ENCODE data around the gene PRMT9.

The PRMT9 gene

DNA sequence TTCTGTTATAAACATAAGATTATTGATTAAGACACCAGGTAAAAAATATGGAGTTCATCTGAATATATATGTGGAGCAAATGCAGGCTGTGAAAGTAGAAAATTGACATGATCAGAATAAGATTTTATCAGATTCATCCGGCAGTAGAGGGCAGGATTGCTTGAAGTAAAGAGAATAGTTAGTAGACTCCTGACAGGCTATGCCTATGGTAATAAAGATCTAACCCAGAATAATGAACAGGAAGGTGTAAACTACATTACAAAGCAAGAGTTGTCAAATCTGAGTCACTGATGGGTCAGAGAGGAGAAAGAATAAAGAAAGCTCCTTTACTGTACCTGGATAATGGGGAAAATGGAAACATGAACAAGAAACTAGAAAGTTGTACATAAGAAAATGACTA, 87.6 kb downstream of the PRMT9 start:
- H3K27me3 ChIP-seq = no peaks in the 10 kb centered on the region
- no peaks in the 10 kb centered on the region for H3K36me3 ChIP-seq
- peaks cover 0 to 11% (median 5%) of the 10 kb centered on the region in 4 donors for H3K4me1 ChIP-seq
- no peaks in the 10 kb centered on the region for H3K9me3 ChIP-seq
- DNase-seq = no peak
- no peak overlapping the region for H3K4me3 ChIP-seq
- H3K27ac ChIP-seq = no peak overlapping the region
- TF ChIP-seq, protein P1, sequence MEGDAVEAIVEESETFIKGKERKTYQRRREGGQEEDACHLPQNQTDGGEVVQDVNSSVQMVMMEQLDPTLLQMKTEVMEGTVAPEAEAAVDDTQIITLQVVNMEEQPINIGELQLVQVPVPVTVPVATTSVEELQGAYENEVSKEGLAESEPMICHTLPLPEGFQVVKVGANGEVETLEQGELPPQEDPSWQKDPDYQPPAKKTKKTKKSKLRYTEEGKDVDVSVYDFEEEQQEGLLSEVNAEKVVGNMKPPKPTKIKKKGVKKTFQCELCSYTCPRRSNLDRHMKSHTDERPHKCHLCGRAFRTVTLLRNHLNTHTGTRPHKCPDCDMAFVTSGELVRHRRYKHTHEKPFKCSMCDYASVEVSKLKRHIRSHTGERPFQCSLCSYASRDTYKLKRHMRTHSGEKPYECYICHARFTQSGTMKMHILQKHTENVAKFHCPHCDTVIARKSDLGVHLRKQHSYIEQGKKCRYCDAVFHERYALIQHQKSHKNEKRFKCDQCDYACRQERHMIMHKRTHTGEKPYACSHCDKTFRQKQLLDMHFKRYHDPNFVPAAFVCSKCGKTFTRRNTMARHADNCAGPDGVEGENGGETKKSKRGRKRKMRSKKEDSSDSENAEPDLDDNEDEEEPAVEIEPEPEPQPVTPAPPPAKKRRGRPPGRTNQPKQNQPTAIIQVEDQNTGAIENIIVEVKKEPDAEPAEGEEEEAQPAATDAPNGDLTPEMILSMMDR (IDR thresholded peaks at IDR 0.05) = no peak
- intact Hi-C loops (cut with DNase I; ENCODE audit: low total_unique reads) = no loop called here

DNA sequence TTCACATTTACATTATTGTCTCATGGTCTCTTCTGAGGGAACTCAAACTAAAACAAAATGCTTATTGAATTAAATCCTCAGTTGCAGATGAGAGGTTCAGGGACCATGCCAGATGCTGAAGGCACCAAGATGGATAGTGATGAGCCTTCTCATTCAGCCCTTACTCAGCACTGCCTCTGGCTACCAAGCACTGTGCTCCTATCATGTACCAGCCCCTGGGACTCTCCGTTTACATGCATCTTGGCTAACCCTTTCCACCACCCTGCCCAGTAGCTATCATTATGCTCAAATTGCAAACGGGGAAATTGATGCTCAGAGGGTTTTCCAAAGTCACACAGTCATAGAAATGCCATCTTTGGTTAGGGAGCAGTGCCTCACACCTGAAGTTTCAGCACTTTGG, 89.4 kb downstream of the PRMT9 start:
- Histone ChIP-seq H3K27me3 (no peaks in the 10 kb centered on the region), H3K4me1 (peaks cover 0 to 23% (median 8%) of the 10 kb centered on the region in 4 donors), H3K27ac (no peak overlapping the region), H3K36me3 (no peaks in the 10 kb centered on the region), H3K4me3 (no peak overlapping the region), H3K9me3 (no peaks in the 10 kb centered on the region)
- TF ChIP-seq, protein P1 (IDR thresholded peaks at IDR 0.05) = no peak
- intact Hi-C loops (cut with DNase I; ENCODE audit: low total_unique reads) = loop anchor here (5.0 kb wide), 2 partner anchors 437 to 577 kb away; no protein-coding TSS in a partner anchor
- no peak for DNase-seq

DNA sequence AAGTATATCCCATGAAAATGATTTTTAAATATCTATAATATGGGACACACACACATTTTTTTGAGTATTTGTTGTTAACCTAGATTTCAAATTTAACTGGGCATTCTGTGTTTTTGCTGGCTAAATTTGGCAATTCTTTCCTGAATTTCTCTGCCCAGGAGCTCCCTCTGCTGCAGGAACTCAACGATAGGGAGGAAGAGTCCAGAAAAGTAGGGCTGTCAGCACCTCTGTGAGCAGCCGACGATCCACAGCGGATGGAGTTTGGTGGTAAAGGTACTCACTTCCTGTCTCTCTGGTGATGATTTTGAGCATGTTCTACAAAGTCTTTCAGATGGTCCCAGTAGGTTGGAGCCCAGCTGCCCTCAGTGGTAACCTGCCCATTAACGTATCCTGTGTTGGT, 89.9 kb downstream of the PRMT9 start:
- no peak overlapping the region for H3K4me3 ChIP-seq
- H3K4me1 ChIP-seq = peaks cover 0 to 28% (median 10%) of the 10 kb centered on the region in 4 donors
- H3K27ac ChIP-seq = no peak overlapping the region
- no peaks in the 10 kb centered on the region for H3K36me3 ChIP-seq
- DNase-seq = no peak
- TF ChIP-seq, protein P1 (IDR thresholded peaks at IDR 0.05) = no peak
- H3K9me3 ChIP-seq = no peaks in the 10 kb centered on the region
- no peaks in the 10 kb centered on the region for H3K27me3 ChIP-seq
- intact Hi-C loops (cut with DNase I; ENCODE audit: low total_unique reads) = loop anchor here (5.0 kb wide), 2 partner anchors 437 to 577 kb away; no protein-coding TSS in a partner anchor

DNA sequence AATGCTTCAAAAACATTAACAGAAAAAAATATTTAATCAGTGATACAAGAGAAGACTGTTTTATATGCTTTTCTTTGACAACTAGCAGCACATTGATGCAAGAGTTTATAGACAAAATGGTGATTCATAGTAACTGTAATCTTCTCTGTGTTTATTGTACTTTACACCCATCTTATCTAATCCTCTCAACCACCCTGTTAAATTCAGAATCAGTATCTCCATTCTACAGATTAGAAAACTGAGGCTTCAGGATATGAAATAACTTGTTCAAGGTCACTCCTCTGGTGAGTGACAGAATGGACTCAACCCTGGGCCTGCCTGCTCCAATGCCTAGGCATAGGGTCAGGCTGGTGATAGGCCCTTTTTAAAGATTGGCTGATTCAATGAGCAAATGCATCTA, 92.9 kb downstream of the PRMT9 start:
- TF ChIP-seq, protein P1 (IDR thresholded peaks at IDR 0.05) = no peak
- DNase-seq = no peak
- Histone ChIP-seq H3K9me3 (no peaks in the 10 kb centered on the region), H3K4me1 (peaks cover 0 to 37% (median 7%) of the 10 kb centered on the region in 4 donors), H3K4me3 (no peak overlapping the region), H3K36me3 (no peaks in the 10 kb centered on the region), H3K27ac (no peak overlapping the region), H3K27me3 (no peaks in the 10 kb centered on the region)
- intact Hi-C loops (cut with DNase I; ENCODE audit: low total_unique reads) = loop anchor here (5.0 kb wide), 2 partner anchors 434 to 574 kb away; no protein-coding TSS in a partner anchor

DNA sequence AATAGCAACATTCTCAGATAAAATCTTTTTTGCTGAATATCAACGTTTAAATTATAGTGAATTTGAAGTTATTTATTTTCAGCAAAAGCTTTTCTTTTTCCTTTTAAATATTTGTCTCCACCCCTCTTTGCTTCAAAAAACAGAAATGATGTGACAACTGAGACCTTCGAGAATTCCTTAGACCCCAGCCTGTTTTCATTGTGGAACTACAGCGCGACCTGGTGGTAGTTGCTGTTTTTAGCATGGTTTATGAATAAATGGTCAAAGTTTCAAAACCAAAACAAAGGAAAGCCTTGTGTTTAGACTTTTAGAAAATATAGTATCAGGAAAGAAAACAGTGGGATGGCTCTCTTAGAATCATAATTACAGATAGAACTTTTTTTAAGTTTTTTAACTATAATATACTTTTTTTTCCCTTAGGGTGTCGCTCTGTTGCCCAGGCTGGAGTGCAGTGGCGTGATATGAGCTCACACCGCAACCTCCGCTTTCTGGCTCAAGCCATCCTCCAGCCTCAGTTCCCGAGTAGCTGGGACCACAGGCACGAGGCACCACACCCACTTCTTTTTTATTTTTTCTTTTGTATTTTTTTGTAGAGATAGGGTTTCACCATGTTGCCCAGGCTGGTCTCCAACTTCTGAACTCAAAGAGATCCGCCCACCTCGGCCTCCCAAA, 93.6 kb downstream of the PRMT9 start:
- DNase-seq = peak in 1 of 2 donors; percentile 68
- TF ChIP-seq, protein P1 (IDR thresholded peaks at IDR 0.05) = peak; percentile 77 to 86
- H3K36me3 ChIP-seq = no peaks in the 10 kb centered on the region
- H3K27ac ChIP-seq = peak overlapping the region in 1 of 2 donors; percentile 36
- no peaks in the 10 kb centered on the region for H3K9me3 ChIP-seq
- H3K4me3 ChIP-seq = no peak overlapping the region
- no peaks in the 10 kb centered on the region for H3K27me3 ChIP-seq
- H3K4me1 ChIP-seq = peaks cover 0 to 37% (median 7%) of the 10 kb centered on the region in 4 donors
- intact Hi-C loops (cut with DNase I; ENCODE audit: low total_unique reads) = loop anchor here (5.0 kb wide), 2 partner anchors 433 to 573 kb away; no protein-coding TSS in a partner anchor

Data from tibial artery (tissue), 4 donors.